Activated T-helper 17 cell treated with anti-CD3 and anti-CD28 coated beads, Interleukin-2, amount 50 U/mL, for 72 hours (primary cell): ENCODE results near the gene PKP1. TPM values are rescaled to one million over a fixed set of nuclear protein-coding genes. Genes with fewer than 3 reads are reported as not detected.

Source experiments
- ATAC-seq: fragments of 150-1000 bp; cut with Tn5 transposase; replicated peaks from 2 replicates; pipeline ENCODE4 v1.10.0; 2021; ENCODE audit warnings: mild to moderate bottlenecking, moderate library complexity
- H3K27ac Mint-ChIP-seq: one replicate; pipeline ENCODE4 v1.8.0; 2022; ENCODE audit warnings: mixed read lengths
- H3K27me3 Mint-ChIP-seq: one replicate; pipeline ENCODE4 v1.8.0; 2022; ENCODE audit warnings: mixed read lengths
- H3K36me3 Mint-ChIP-seq: one replicate; pipeline ENCODE4 v1.8.0; 2022; ENCODE audit warnings: low read depth, mild to moderate bottlenecking, mixed read lengths
- H3K4me1 Mint-ChIP-seq: one replicate; pipeline ENCODE4 v1.8.0; 2022; ENCODE audit warnings: mixed read lengths
- H3K4me3 Mint-ChIP-seq: one replicate; pipeline ENCODE4 v1.8.0; 2022; ENCODE audit warnings: mild to moderate bottlenecking, mixed read lengths
- H3K9me3 Mint-ChIP-seq: one replicate; pipeline ENCODE4 v1.8.0; 2022; ENCODE audit warnings: mixed read lengths
- total RNA-seq, 2 donors: library from RNA; stranded (reverse); gene quantifications; one replicate each; pipeline ENCODE4 v1.2.3, GENCODE V29; 2022

PKP1 gene
- total RNA-seq, 2 donors from 2014 or later = not detected

DNA sequence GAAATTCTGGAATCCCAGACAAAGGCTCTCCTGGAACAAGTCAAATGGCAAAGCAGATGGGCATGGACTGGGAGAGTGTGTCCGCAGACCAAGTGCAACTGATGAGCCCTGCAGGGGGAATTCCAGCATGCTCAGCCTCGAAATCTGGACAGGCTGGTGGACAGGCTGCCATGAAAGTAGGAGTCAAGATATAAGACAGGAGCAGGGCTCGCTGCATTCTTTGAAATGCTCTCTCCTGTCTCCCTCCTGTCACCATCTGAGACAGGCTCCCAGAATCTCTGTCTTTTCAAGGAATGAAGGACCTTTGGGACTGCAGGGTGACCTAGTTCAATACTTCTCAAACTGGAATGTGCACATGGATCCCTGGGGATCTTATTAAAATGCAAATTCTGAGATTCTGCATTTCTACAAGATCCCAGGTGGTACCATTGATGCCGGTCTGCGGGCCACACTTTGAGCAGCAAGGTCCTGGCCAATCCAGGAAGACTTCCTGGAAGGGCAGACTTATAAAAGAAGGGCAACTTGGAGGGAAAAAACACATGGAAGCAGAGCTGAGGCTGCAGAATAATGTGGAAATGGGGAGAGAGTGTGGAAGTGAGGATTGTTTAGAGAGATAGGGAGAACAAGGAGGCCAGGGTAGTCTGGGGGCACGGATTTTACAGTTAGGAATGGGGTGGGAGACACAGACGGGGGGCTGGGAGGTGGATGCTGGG lies 64.3 kb downstream of the PKP1 start:
- no peaks in the 10 kb centered on the region for H3K36me3 Mint-ChIP-seq
- no peaks in the 10 kb centered on the region for H3K9me3 Mint-ChIP-seq
- peaks cover 18% of the 10 kb centered on the region for H3K27me3 Mint-ChIP-seq
- H3K27ac Mint-ChIP-seq = no peak overlapping the region
- no peak overlapping the region for H3K4me3 Mint-ChIP-seq
- ATAC-seq = no peak
- H3K4me1 Mint-ChIP-seq = no peaks in the 10 kb centered on the region

DNA sequence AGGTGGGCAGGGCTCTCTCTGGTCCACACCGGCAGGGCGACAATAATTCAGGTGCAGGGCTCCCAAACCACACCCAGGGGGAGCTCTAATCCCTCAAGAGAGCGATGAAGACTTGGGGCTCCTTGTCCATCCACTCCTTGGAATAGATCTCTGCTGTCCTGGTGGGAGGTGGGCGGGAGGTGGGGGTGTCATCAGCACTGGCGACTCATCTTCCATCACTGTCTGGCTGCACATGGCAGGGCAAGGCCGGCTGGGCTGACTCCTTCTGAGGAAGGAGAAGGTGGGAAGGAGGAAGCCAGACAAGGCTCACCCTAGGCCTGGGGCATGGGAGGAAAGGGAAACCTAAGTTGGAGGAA lies 64.9 kb downstream of the PKP1 start:
- H3K36me3 Mint-ChIP-seq = no peaks in the 10 kb centered on the region
- no peak overlapping the region for H3K27ac Mint-ChIP-seq
- H3K4me3 Mint-ChIP-seq = no peak overlapping the region
- peak; percentile 50 for ATAC-seq
- H3K27me3 Mint-ChIP-seq = peaks cover 18% of the 10 kb centered on the region
- no peaks in the 10 kb centered on the region for H3K4me1 Mint-ChIP-seq
- no peaks in the 10 kb centered on the region for H3K9me3 Mint-ChIP-seq

DNA sequence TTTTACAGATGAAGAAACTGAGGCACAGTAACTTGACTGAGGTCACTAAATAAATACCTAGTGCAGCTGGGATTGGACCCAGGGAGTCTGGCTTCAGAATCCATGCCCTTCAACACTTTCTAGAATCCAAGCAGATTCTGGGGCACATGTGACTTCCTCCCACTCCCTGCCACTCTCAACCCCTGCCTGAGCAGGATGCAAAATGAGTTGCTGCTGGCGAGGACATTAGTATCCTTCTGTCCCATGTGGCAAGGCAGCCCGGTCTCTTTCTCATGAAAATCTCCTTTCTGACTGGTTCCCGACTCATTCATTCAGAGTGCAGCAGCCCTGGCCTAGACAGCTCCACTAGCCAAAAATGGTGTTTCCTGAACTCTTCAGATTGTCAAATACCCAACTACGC lies 65.8 kb downstream of the PKP1 start:
- H3K4me3 Mint-ChIP-seq = no peak overlapping the region
- H3K4me1 Mint-ChIP-seq = no peaks in the 10 kb centered on the region
- no peak for ATAC-seq

DNA sequence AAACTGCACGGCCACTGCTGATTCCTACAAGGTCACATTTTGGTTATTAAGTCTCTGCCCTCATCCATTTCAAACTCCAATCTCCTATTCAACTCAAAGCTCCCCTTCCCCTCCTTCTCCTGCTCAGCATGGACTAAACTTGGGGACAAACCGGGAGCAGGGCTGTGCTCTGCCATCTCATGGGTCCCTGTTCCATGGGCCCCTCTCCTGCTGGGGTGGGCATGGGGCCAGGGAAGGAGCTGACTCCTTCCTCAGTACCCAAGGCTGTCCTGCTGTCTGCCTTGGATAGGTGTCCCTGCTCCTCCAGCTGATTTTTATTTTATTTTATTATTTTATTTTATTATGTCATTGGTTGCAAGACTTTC lies 67.0 kb downstream of the PKP1 start:
- Mint-ChIP-seq H3K27me3 (peaks cover 28% of the 10 kb centered on the region), H3K4me1 (no peaks in the 10 kb centered on the region), H3K9me3 (no peaks in the 10 kb centered on the region), H3K4me3 (no peak overlapping the region), H3K36me3 (no peaks in the 10 kb centered on the region), H3K27ac (no peak overlapping the region)
- no peak for ATAC-seq

More for the DNA sequence above, 65.8 kb downstream of the PKP1 start:
- Mint-ChIP-seq H3K36me3 (no peaks in the 10 kb centered on the region), H3K27me3 (peaks cover 22% of the 10 kb centered on the region), H3K27ac (no peak overlapping the region), H3K9me3 (no peaks in the 10 kb centered on the region)

DNA sequence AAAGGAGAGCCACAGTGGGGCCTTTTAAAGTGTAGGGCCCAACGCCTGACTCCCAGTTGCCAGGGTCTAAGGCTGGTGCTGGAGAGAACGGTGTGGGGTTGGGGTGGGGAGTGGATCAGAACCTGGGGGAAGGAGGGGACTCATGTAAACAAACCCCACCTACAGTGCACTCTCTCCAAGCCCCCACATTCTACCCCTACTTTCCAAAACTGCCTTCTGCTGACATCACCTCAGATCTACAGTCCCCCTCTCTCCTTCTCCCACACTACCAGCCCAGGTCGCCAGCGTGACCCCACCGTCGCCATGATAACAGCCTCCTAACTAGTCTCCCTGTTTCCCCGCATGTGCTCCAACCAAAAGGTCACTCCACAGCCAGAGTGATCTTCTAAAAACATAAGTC lies 67.6 kb downstream of the PKP1 start:
- no peak for ATAC-seq
- peaks cover 28% of the 10 kb centered on the region for H3K27me3 Mint-ChIP-seq
- no peaks in the 10 kb centered on the region for H3K36me3 Mint-ChIP-seq
- H3K4me3 Mint-ChIP-seq = no peak overlapping the region
- H3K4me1 Mint-ChIP-seq = no peaks in the 10 kb centered on the region
- no peaks in the 10 kb centered on the region for H3K9me3 Mint-ChIP-seq
- no peak overlapping the region for H3K27ac Mint-ChIP-seq

DNA sequence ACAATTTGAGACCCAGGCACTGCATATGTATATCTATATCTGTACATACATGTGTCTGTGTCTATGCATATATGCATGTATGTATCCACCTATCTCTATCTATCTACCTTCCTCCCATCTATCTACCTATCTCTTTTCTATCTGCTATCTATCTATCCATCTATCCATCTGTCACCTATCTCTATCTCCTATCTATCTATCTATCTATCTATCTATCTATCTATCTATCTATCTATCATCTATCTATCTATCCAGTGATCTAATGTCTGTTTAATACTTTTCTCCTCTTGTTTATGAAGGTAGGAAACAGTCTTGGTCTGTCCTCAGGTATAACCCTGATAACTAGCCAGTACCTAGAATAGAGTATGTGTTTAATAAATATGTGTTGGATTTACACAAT lies 68.3 kb downstream of the PKP1 start:
- no peaks in the 10 kb centered on the region for H3K36me3 Mint-ChIP-seq
- no peaks in the 10 kb centered on the region for H3K9me3 Mint-ChIP-seq
- H3K27ac Mint-ChIP-seq = no peak overlapping the region
- H3K4me1 Mint-ChIP-seq = no peaks in the 10 kb centered on the region
- no peak overlapping the region for H3K4me3 Mint-ChIP-seq
- H3K27me3 Mint-ChIP-seq = peaks cover 28% of the 10 kb centered on the region
- ATAC-seq = no peak

DNA sequence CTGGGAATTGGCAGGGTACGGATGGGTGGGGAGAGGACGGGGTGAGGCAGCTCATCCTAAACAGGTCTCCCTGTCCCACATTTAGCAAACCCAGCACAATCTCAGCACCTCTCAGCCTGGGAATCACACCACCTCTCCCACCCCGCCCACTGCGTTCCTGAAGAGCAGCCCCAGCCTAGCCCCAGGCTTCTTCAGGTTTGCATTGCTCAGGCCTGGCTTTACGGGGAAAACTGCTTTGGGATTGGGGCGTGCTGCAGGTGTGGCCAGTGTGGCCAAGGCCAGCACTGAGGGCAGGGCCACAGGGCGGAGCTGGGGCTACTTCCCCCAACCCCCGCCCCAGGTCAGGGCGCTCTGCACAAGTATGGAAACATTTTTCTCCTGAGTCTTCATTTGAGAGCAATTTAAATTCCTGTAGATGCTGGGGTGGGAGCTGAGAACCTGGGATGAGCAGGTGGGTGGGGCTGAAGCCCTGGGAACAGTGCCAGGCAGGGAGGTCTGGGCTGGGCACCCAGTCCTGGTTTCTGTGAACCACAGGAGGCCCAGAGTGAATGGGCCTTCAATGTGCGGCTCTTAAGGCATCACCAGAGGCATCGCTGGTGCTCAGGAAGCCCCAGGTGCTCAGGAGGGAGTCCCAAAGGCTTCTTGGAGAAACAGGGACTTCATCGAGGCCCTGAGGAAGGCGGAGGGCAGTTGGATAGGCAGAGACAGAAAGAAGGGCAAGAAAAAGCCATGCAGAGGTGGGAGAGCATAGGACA lies 70.1 kb downstream of the PKP1 start:
- Mint-ChIP-seq H3K36me3 (no peaks in the 10 kb centered on the region), H3K9me3 (no peaks in the 10 kb centered on the region), H3K27me3 (peaks cover 24% of the 10 kb centered on the region), H3K27ac (no peak overlapping the region), H3K4me1 (no peaks in the 10 kb centered on the region), H3K4me3 (no peak overlapping the region)
- no peak for ATAC-seq

DNA sequence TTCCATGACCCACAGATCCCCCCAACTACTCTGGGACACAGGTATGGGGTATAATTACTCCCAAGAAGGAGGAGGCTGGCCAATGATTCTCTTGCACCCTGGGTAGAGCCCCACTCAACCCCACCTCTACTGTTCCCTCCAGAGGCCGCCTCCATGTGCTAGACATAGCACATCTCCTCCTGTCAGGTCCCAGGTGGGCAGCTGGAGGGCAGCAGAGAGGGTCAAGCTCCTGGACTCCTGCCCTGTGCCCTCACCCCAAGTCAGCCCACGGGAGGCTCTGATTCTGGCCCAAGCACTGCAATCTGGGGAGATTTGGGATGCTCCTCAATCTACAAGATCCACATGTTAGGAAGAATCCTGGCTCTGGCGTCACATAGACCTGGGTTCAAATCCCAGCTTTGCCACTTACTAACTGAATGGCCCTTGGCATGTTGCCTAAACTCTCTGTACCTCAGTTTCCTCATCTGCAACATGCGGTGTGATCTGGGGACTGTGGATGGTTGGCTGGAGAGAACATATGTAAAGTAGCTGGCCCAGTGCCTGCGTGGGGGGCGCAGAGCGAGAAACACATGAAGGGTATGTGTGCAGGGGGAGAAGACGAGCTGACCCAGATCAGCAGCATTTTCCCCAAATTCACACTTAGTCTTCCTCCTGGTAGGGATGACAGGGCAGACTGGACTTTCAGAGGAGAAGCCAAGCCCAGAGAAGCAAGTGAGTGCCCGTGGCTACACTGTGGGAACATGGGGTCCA lies 71.0 kb downstream of the PKP1 start:
- Mint-ChIP-seq H3K36me3 (no peaks in the 10 kb centered on the region), H3K4me1 (no peaks in the 10 kb centered on the region), H3K9me3 (no peaks in the 10 kb centered on the region), H3K4me3 (no peak overlapping the region), H3K27me3 (peaks cover 22% of the 10 kb centered on the region), H3K27ac (no peak overlapping the region)
- ATAC-seq = no peak

DNA sequence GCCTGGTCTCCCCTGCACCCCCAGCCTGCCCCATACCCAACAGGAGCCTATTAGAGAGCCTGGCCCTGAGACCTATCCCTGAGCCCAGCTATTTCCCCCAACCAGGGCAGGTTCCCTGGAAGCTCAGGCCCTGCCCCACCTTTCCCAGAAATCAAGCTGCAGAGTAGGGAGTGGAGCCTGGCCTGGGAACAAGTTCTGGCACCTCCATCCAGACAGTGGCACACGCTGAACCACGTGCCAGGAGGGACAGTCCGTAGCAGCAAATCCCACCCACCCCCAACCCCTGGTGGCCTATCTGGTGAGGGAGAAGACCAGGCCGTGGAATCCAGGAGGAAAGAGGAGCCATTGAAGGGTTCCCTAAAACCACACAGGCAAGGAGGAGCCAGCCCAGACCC lies 71.6 kb downstream of the PKP1 start:
- no peaks in the 10 kb centered on the region for H3K9me3 Mint-ChIP-seq
- ATAC-seq = no peak

DNA sequence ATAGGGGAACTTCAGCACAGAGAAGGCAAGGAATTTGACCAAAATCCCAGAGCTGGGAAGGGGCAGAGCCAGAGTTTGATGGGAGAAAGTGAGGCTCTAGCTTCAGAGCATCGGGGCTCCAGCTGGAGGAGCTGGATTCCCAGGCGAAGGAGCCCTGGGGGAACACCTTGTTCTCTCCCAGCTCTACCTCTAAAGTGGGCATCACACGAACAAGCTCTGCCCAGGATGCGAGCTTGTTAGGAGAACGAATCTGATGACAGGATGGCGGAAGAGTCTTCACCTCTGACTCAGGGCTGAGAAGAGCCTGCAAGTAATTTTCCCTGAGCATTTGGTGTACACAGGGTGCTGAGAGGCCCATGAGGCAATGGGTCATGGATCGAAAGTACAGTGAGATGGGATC lies 72.2 kb downstream of the PKP1 start:
- peaks cover 18% of the 10 kb centered on the region for H3K27me3 Mint-ChIP-seq
- no peaks in the 10 kb centered on the region for H3K4me1 Mint-ChIP-seq
- ATAC-seq = no peak
- no peaks in the 10 kb centered on the region for H3K36me3 Mint-ChIP-seq
- no peaks in the 10 kb centered on the region for H3K9me3 Mint-ChIP-seq
- H3K27ac Mint-ChIP-seq = no peak overlapping the region
- H3K4me3 Mint-ChIP-seq = no peak overlapping the region

More for the DNA sequence above, 71.6 kb downstream of the PKP1 start:
- no peak overlapping the region for H3K4me3 Mint-ChIP-seq
- H3K27me3 Mint-ChIP-seq = peaks cover 18% of the 10 kb centered on the region
- H3K4me1 Mint-ChIP-seq = no peaks in the 10 kb centered on the region
- H3K27ac Mint-ChIP-seq = no peak overlapping the region
- no peaks in the 10 kb centered on the region for H3K36me3 Mint-ChIP-seq

DNA sequence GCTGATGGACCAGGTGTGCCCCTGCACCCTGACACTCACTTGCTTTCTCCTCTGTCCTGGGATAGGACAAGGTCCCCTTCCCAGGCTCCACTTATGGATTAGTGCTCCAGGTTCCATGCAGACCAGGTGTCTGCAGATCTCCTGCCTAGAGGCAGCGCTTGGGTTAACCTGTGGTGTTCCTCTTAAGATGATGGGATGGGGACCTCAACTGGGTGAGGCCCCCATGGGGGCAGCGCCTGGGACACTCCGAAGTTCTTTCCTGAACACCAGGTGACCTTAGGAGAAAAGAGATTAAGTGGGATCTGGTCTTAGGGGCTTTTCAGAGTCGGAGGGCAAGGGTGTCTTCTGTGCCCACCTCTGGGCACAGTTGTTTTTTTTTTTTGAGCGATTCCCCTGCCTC lies 72.9 kb downstream of the PKP1 start:
- Mint-ChIP-seq H3K9me3 (no peaks in the 10 kb centered on the region), H3K27me3 (peaks cover 15% of the 10 kb centered on the region), H3K36me3 (no peaks in the 10 kb centered on the region), H3K4me3 (no peak overlapping the region), H3K27ac (no peak overlapping the region), H3K4me1 (no peaks in the 10 kb centered on the region)
- ATAC-seq = no peak

DNA sequence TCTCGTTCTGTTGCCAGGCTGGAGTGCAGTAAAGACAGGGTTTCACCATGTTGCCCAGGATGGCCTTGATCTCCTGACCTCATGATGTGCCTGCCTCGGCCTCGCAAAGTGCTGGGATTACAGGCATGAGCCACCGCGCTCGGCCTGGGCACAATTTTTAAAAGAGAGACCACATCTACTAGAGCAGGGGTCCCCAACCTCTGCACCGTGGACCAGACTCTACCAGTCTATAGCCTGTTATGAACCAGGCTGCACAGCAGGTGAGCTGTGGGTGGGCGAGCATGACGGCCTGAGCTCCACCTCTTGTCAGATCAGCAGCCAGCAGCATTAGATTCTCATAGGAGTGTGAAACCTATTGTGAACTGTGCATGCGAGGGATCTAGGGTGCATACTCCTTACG lies 73.4 kb downstream of the PKP1 start:
- H3K4me1 Mint-ChIP-seq = no peaks in the 10 kb centered on the region
- H3K27me3 Mint-ChIP-seq = peaks cover 12% of the 10 kb centered on the region
- no peak for ATAC-seq
- no peaks in the 10 kb centered on the region for H3K36me3 Mint-ChIP-seq
- no peak overlapping the region for H3K27ac Mint-ChIP-seq
- H3K4me3 Mint-ChIP-seq = no peak overlapping the region
- H3K9me3 Mint-ChIP-seq = no peaks in the 10 kb centered on the region

DNA sequence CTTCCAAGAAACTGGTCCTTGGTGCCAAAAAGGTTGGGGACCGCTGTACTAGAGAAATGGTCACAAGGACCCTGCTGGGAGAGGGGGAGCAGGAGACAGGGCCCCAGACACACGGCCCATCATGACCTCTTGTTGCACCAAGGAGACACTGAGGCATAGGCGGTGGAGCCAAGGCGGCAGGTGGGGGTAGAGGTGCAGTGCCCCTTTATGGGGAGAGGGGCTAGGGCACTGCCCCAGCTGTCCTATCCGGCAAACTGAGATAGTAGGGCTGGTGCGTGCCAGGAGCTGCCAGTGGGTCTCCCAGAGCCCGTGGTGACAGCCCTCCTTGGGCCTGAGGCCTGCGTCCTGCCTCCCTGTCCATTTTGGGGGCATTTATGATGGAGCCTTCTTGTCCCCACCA lies 73.9 kb downstream of the PKP1 start:
- peaks cover 16% of the 10 kb centered on the region for H3K27me3 Mint-ChIP-seq
- H3K4me3 Mint-ChIP-seq = no peak overlapping the region
- no peaks in the 10 kb centered on the region for H3K36me3 Mint-ChIP-seq
- no peaks in the 10 kb centered on the region for H3K9me3 Mint-ChIP-seq
- no peak for ATAC-seq
- H3K4me1 Mint-ChIP-seq = no peaks in the 10 kb centered on the region
- H3K27ac Mint-ChIP-seq = no peak overlapping the region

DNA sequence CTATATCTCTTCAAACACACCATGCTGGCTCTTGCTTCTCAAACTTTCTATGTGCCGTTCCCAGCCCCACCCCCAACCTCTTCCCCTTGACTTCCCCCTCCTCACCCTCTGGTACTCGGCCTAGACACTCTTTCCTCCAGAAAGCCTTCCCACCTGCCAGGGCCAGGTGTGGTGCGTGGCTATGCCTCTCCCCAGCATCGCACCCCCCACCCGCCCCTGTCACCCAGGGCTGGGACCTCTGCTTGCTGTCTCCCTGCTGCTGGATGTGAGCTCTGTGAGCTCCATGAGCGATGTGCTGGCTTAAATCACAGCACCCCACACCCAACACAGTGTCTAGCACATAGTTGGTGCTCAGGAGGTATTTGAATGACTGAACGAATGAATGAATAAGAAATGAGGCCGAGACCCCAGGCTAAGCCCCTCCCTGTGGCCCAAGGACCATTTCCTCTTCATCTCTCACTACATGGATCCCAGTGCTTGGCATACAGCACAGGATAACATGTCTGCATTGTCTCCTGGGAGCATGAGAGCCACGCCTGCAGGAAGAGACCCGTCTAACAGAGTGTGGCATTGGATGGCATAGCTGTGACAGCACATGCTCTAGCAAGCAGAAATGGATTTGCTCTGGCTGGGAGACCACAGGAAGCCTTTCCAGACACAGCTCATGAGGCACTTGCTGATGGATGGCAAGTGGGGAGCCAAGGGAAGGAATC lies 74.5 kb downstream of the PKP1 start:
- peaks cover 19% of the 10 kb centered on the region for H3K27me3 Mint-ChIP-seq

More for the DNA sequence above, 74.5 kb downstream of the PKP1 start:
- ATAC-seq = no peak
- H3K36me3 Mint-ChIP-seq = no peaks in the 10 kb centered on the region
- no peaks in the 10 kb centered on the region for H3K4me1 Mint-ChIP-seq
- no peak overlapping the region for H3K4me3 Mint-ChIP-seq
- no peaks in the 10 kb centered on the region for H3K9me3 Mint-ChIP-seq
- no peak overlapping the region for H3K27ac Mint-ChIP-seq
